ENCODE measurements around the gene TXNRD2.
"Not testable (repeated sequence)": the region's sequence is repeated elsewhere in the genome, so short reads cannot be mapped to it uniquely, and the experiment has no call there.

TXNRD2 gene

GRCh38 chr22:19844377-19845053 lies 97.1 kb downstream of the TXNRD2 start:
- DNase-seq (ENCODE audit: low spot score): peak; percentile 26

GRCh38 chr22:19843857-19844376 lies 97.7 kb downstream of the TXNRD2 start:
- DNase-seq (ENCODE audit: low spot score): no peak

- no peak for DNase-seq (ENCODE audit: low spot score)
These were observed 98.3 kb downstream of the TXNRD2 start for GRCh38 chr22:19843107-19843856.

GRCh38 chr22:19842393-19843106 lies 99.1 kb downstream of the TXNRD2 start:
- no peak for DNase-seq (ENCODE audit: low spot score)

- peak; percentile 62 for DNase-seq (ENCODE audit: low spot score)
These were observed 99.8 kb downstream of the TXNRD2 start for GRCh38 chr22:19841641-19842392.

- DNase-seq (ENCODE audit: low spot score): no peak
These were observed 100.5 kb downstream of the TXNRD2 start for GRCh38 chr22:19840955-19841640.

GRCh38 chr22:19840059-19840458 lies 101.6 kb downstream of the TXNRD2 start:
- no peak for DNase-seq (ENCODE audit: low spot score)

- no peak for DNase-seq (ENCODE audit: low spot score)
These were observed 103.7 kb downstream of the TXNRD2 start for GRCh38 chr22:19837915-19838314.

GRCh38 chr22:19836512-19836911 lies 105.1 kb downstream of the TXNRD2 start:
- DNase-seq (ENCODE audit: low spot score): no peak

GRCh38 chr22:19834599-19834998 lies 107.0 kb downstream of the TXNRD2 start:
- DNase-seq (ENCODE audit: low spot score): no peak

- not testable (repeated sequence) for DNase-seq (ENCODE audit: low spot score)
These were observed 108.3 kb downstream of the TXNRD2 start for GRCh38 chr22:19833327-19833726.

GRCh38 chr22:19832476-19833108 lies 109.0 kb downstream of the TXNRD2 start:
- peak; percentile 27 for DNase-seq (ENCODE audit: low spot score)

- not testable (repeated sequence) for DNase-seq (ENCODE audit: low spot score)
These were observed 109.6 kb downstream of the TXNRD2 start for GRCh38 chr22:19831979-19832378.

- no peak for DNase-seq (ENCODE audit: low spot score)
These were observed 110.6 kb downstream of the TXNRD2 start for GRCh38 chr22:19831016-19831415.

- DNase-seq (ENCODE audit: low spot score): no peak
These were observed 113.6 kb downstream of the TXNRD2 start for GRCh38 chr22:19828035-19828401.

- no peak for DNase-seq (ENCODE audit: low spot score)
These were observed 114.1 kb downstream of the TXNRD2 start for GRCh38 chr22:19827341-19828034.

- no peak for DNase-seq (ENCODE audit: low spot score)
These were observed 115.0 kb downstream of the TXNRD2 start for GRCh38 chr22:19826619-19826950.

- no peak for DNase-seq (ENCODE audit: low spot score)
These were observed 115.6 kb downstream of the TXNRD2 start for GRCh38 chr22:19825904-19826618.

Data from NAMALWA (cell line).